CD4-positive, alpha-beta T cell (primary cell): ENCODE results near the gene PAN2. TPM values are rescaled to one million over a fixed set of nuclear protein-coding genes. Genes with fewer than 3 reads are reported as not detected.
A peak's percentile ranks its signal among the peaks of the same experiment; 100 is the strongest.

ENCODE experiments used
- ATAC-seq: fragments of 200-7000 bp; cut with Tn5 transposase; one replicate; pipeline ENCODE4 v1.10.0; 2022; ENCODE audit warnings: mild to moderate bottlenecking; ENCODE audit not compliant: poor library complexity
- CTCF ChIA-PET: fragments of 350-600 bp; sonication (Branson Sonifier 250); formaldehyde crosslinking; loops from one replicate; lab custom pipeline; 2021; ENCODE audit warnings: antibody characterized with exemption, inconsistent platforms; lab: Charles Lee
- POLR2A ChIA-PET: fragments of 350-600 bp; sonication (Branson Sonifier 250); formaldehyde crosslinking; loops from one replicate; lab custom pipeline; 2021; ENCODE audit warnings: antibody characterized with exemption, inconsistent platforms; lab: Charles Lee
- DNase-seq, 14 experiments: peaks; one replicate each; pipeline ENCODE4 v3.0.0-alpha.2; 2013 to 2020; ENCODE audit warnings: mixed read lengths in 2 of 14
- H3K27ac ChIP-seq, 2 donors: one replicate each; pipeline versions ENCODE4 v1.5.1 to v1.7.0; 2013; ENCODE audit warnings: low read length in 2 of 2, low read depth in 1 of 2, mild to moderate bottlenecking in 1 of 2
- H3K27me3 ChIP-seq, 2 experiments: 1 replicate in 1 of 2; 2 replicates in 1 of 2; pipeline versions ENCODE4 v1.6.1 to v1.7.0; 2013; ENCODE audit warnings: low read length in 2 of 2, control low read depth in 1 of 2, mild to moderate bottlenecking in 1 of 2, moderate library complexity in 1 of 2; ENCODE audit not compliant: insufficient read depth in 2 of 2, control insufficient read depth in 1 of 2
- H3K36me3 ChIP-seq: one replicate; pipeline ENCODE4 v1.6.1; 2013; ENCODE audit warnings: low read length, control low read depth; ENCODE audit not compliant: insufficient read depth
- H3K4me1 ChIP-seq: one replicate; pipeline ENCODE4 v1.6.1; 2013; ENCODE audit warnings: low read length, control low read depth; ENCODE audit not compliant: insufficient read depth
- H3K4me3 ChIP-seq: one replicate; pipeline ENCODE4 v1.5.1; 2013; ENCODE audit warnings: mild to moderate bottlenecking, low read length, moderate library complexity
- H3K9me3 ChIP-seq, 2 experiments: 1 replicate in 1 of 2; 2 replicates in 1 of 2; pipeline versions ENCODE4 v1.6.1 to v1.7.0; 2013; ENCODE audit warnings: low read length in 2 of 2, mild to moderate bottlenecking in 2 of 2, control low read depth in 1 of 2, moderate library complexity in 1 of 2; ENCODE audit not compliant: control insufficient read depth in 1 of 2, insufficient read depth in 1 of 2
- H3K27ac Mint-ChIP-seq: one replicate; pipeline ENCODE4 v1.8.0; 2020; ENCODE audit warnings: mixed read lengths
- H3K27me3 Mint-ChIP-seq: one replicate; pipeline ENCODE4 v1.8.0; 2021; ENCODE audit warnings: mixed read lengths
- H3K36me3 Mint-ChIP-seq: one replicate; pipeline ENCODE4 v1.8.0; 2021; ENCODE audit warnings: low read depth, mixed read lengths
- H3K4me1 Mint-ChIP-seq: one replicate; pipeline ENCODE4 v1.8.0; 2021; ENCODE audit warnings: low read depth, mixed read lengths
- H3K4me3 Mint-ChIP-seq: one replicate; pipeline ENCODE4 v1.8.0; 2020; ENCODE audit warnings: mild to moderate bottlenecking, mixed read lengths
- H3K9me3 Mint-ChIP-seq: one replicate; pipeline ENCODE4 v1.8.0; 2020; ENCODE audit warnings: mixed read lengths
- CTCF ChIP-seq: fragments of 200-600 bp; IDR thresholded peaks from one replicate; pipeline ENCODE4 v1.8.0; 2022; ENCODE audit warnings: antibody characterized with exemption, mild to moderate bottlenecking
- intact Hi-C, 2 experiments: fragments of 100-400 bp; cut with DNase I in 1 of 2; cut with micrococcal nuclease in 1 of 2; formaldehyde crosslinking; loops; one replicate each; pipeline versions ENCODE4 v1.15.1 to v1.9.0; 2023 to 2025; cut with DNase I, micrococcal nuclease
- total RNA-seq, 174 experiments: library from RNA in 2 of 174; stranded (reverse) in 2 of 174; gene quantifications; one replicate each; pipeline ENCODE4 v1.2.3 and lab custom pipeline; 2021 to 2026

The PAN2 gene
- total RNA-seq, 2 experiments from 2014 or later, result 104 to 107 TPM

GRCh38 chr12:56358836-56359532, 25.2 kb upstream of the PAN2 start:
- H3K27ac Mint-ChIP-seq, result peak overlapping the region; percentile 93
- no peaks in the 10 kb centered on the region for H3K9me3 Mint-ChIP-seq
- CTCF ChIA-PET, result interaction anchor here (0.6 to 2.9 kb wide), 9 partner anchors 12 to 233 kb away, joined by 3 to 17 read pairs (median 4); partner anchors contain the start of genes CNPY2, COQ10A, ESYT1 and IL23A
- Histone ChIP-seq H3K36me3 (peaks cover 24% of the 10 kb centered on the region), H3K4me1 (peaks cover 27% of the 10 kb centered on the region), H3K27ac (no peak overlapping the region), H3K4me3 (peak overlapping the region; percentile 90), H3K27me3 (no peaks in the 10 kb centered on the region), H3K9me3 (no peaks in the 10 kb centered on the region)
- DNase-seq (peak in 3 of 14 experiments; percentile 8 to 24 (median 21)), ATAC-seq (no peak)
- POLR2A ChIA-PET, result interaction anchor here (0.6 to 5.1 kb wide), 21 partner anchors 10 to 767 kb away, joined by 3 to 150 read pairs (median 13); partner anchors contain the start of genes CNPY2, COQ10A, IL23A and NACA
- peaks cover 50% of the 10 kb centered on the region for H3K36me3 Mint-ChIP-seq
- intact Hi-C loops, result loop anchor here in 1 of 2 experiments (1.0 kb wide), 2 partner anchors 20 to 42 kb away; no protein-coding TSS in a partner anchor
- H3K4me1 Mint-ChIP-seq, result peaks cover 33% of the 10 kb centered on the region
- H3K4me3 Mint-ChIP-seq, result peak overlapping the region; percentile 99
- TF ChIP-seq CTCF, result no peak
- no peaks in the 10 kb centered on the region for H3K27me3 Mint-ChIP-seq

- Histone ChIP-seq H3K27ac (no peak overlapping the region), H3K4me3 (no peak overlapping the region), H3K9me3 (no peaks in the 10 kb centered on the region), H3K4me1 (no peaks in the 10 kb centered on the region), H3K27me3 (no peaks in the 10 kb centered on the region), H3K36me3 (peaks cover 89% of the 10 kb centered on the region)
- ATAC-seq (no peak), DNase-seq (no peak)
- no peaks in the 10 kb centered on the region for H3K4me1 Mint-ChIP-seq
- TF ChIP-seq CTCF, result no peak
- no peaks in the 10 kb centered on the region for H3K9me3 Mint-ChIP-seq
- CTCF ChIA-PET, result no interaction called here
- H3K27me3 Mint-ChIP-seq, result no peaks in the 10 kb centered on the region
- intact Hi-C loops, result no loop called here
- POLR2A ChIA-PET, result interaction anchor here (1.2 to 2.8 kb wide), 4 partner anchors 9 to 336 kb away, joined by 3 to 15 read pairs (median 8); partner anchors contain the start of genes IL23A, PAN2 and STAT2
- no peak overlapping the region for H3K27ac Mint-ChIP-seq
- peaks cover 75% of the 10 kb centered on the region for H3K36me3 Mint-ChIP-seq
- H3K4me3 Mint-ChIP-seq, result no peak overlapping the region
These were observed 17.5 kb upstream of the PAN2 start for GRCh38 chr12:56351325-56351724.

GRCh38 chr12:56350662-56351061, 16.9 kb upstream of the PAN2 start:
- H3K9me3 Mint-ChIP-seq, result no peaks in the 10 kb centered on the region
- H3K4me1 Mint-ChIP-seq, result no peaks in the 10 kb centered on the region
- ChIA-PET CTCF (no interaction called here), POLR2A (interaction anchor here (1.2 to 2.8 kb wide), 4 partner anchors 9 to 337 kb away, joined by 3 to 15 read pairs (median 8); partner anchors contain the start of genes IL23A, PAN2 and STAT2)
- no peak overlapping the region for H3K4me3 Mint-ChIP-seq
- H3K4me3 ChIP-seq, result no peak overlapping the region
- DNase-seq (no peak), ATAC-seq (no peak)
- no peak overlapping the region for H3K27ac ChIP-seq
- peaks cover 89% of the 10 kb centered on the region for H3K36me3 ChIP-seq
- H3K27me3 ChIP-seq, result no peaks in the 10 kb centered on the region
- TF ChIP-seq CTCF, result no peak
- H3K27me3 Mint-ChIP-seq, result no peaks in the 10 kb centered on the region
- no peak overlapping the region for H3K27ac Mint-ChIP-seq
- H3K36me3 Mint-ChIP-seq, result peaks cover 75% of the 10 kb centered on the region
- no peaks in the 10 kb centered on the region for H3K4me1 ChIP-seq
- intact Hi-C loops, result no loop called here
- H3K9me3 ChIP-seq, result no peaks in the 10 kb centered on the region
